PC-9 (cell line): ENCODE measurements around the gene CLIC1.

Experiments used
- CTCF ChIP-seq: fragments of 200-600 bp; sonication (generic); conservative IDR thresholded peaks from 2 replicates; pipeline ENCODE4 v1.6.1; 2017; ENCODE audit warnings: mixed run types, antibody characterized with exemption, mild to moderate bottlenecking, moderate library complexity
- EZH2 ChIP-seq: fragments of 200-600 bp; sonication (generic); IDR thresholded peaks from 2 replicates; pipeline ENCODE4 v1.8.0; 2017; ENCODE audit warnings: antibody characterized with exemption, low read depth

GRCh38 chr6:31739639-31740396 is 3.5 kb upstream of the CLIC1 start, which contains the start of gene MSH5:
- TF ChIP-seq EZH2 (no peak), CTCF (no peak)
